ENCODE measurements around the gene SND1. TPM values are rescaled to one million over a fixed set of nuclear protein-coding genes. Genes with fewer than 3 reads are reported as not detected.

Gene SND1
- total and polyA plus RNA-seq, 10 of the 15 experiments (the other 5 are each of a cell fraction or from before 2014, with no cell fraction given) = 52.4 to 270 (median 146) TPM

DNA sequence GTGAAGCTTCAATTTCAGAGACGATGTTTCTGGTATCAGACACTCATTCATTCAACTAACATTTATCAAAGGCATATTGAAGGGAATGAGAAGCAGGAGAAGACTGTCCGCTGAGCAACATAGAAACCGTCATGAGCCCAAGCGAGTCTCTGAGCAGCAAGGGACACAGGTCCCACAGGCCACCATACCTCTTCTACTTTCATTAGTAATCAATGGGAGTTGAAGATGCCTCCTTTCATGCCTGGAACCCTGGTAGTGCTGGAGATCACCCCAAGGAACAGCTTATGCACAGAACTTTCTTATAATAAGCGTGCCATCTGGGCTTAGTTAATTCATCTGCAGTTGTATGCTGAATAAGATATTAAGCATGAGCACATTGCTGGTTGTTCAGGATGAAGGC lies 35.3 kb upstream of the SND1 start:
- DNase-seq (ENCODE audit: low read depth, low spot score) = no peak
- H3K4me1 ChIP-seq (ENCODE audit: control insufficient read depth, insufficient read depth, low read length) = no peaks in the 10 kb centered on the region; the same call in 1 of the 2 replicates
- ChIA-PET RAD21 (ENCODE audit: unreplicated experiment) (no interaction called here), SMC1A (ENCODE audit: uncharacterized antibody, unreplicated experiment) (interaction anchor here (1.0 kb wide), 1 partner anchor 159 kb away, joined by 4 read pairs; no protein-coding TSS in a partner anchor), POLR2A (interaction anchor here (1.0 to 1.6 kb wide), 2 partner anchors 23 to 30 kb away, joined by 3 to 5 read pairs; partner anchors contain the start of gene FSCN3), CTCF (no interaction called here)
- no peak for FAIRE-seq
- no peaks in the 10 kb centered on the region; a peak in 2 of 4 replicates for H3K27me3 ChIP-seq (replicated peaks in 1 of 2; ENCODE audit: control insufficient read depth in 2 of 2, insufficient read depth in 2 of 2, low read length in 1 of 2)
- H3K9ac ChIP-seq (ENCODE audit: control insufficient read depth, insufficient read depth, low read length) = no peak overlapping the region
- no peaks in the 10 kb centered on the region for H3K9me3 ChIP-seq (replicated peaks; ENCODE audit: control insufficient read depth, insufficient read depth, low read length)
- H3K79me2 ChIP-seq (ENCODE audit: control insufficient read depth, insufficient read depth, low read length) = no peaks in the 10 kb centered on the region
- BruUV-seq (replicated peaks) = no TSS peak
- no peaks in the 10 kb centered on the region for H3K36me3 ChIP-seq (ENCODE audit: control insufficient read depth in 2 of 2, insufficient read depth in 2 of 2, low read length in 1 of 2)
- no peak for ATAC-seq
- H3K27ac ChIP-seq (ENCODE audit: control insufficient read depth, insufficient read depth) = no peak overlapping the region
- in situ Hi-C loops (cut with MboI) = no loop called here
- intact Hi-C loops (cut with micrococcal nuclease; ENCODE audit: unreplicated experiment) = no loop called here
- H4K20me1 ChIP-seq (ENCODE audit: control insufficient read depth, insufficient read depth) = no peaks in the 10 kb centered on the region
- H3K4me3 ChIP-seq = no peak overlapping the region
- no peak overlapping the region for H3K4me2 ChIP-seq (ENCODE audit: control insufficient read depth, insufficient read depth)
- H2AFZ ChIP-seq (ENCODE audit: control insufficient read depth, low read depth, low read length) = no peak overlapping the region
- 43% methylated on average over 5 of the region's 5 CpGs for WGBS (ENCODE audit: insufficient coverage, insufficient replicate concordance, low lambda C conversion rate, missing lambda C conversion rate)
- TF ChIP-seq EED (IDR thresholded peaks at IDR 0.05; ENCODE audit: low read depth) (no peak), ZZZ3 (IDR thresholded peaks at IDR 0.05; ENCODE audit: control insufficient read depth, insufficient read length, low read depth) (no peak), MYB (IDR thresholded peaks at IDR 0.05; ENCODE audit: borderline replicate concordance, low read depth, low read length) (no peak), ZNF24 (IDR thresholded peaks at IDR 0.05) (no peak), CEBPB (IDR thresholded peaks at IDR 0.05; ENCODE audit: borderline replicate concordance in 1 of 2, low read depth in 2 of 2, low read length in 2 of 2) (no peak), POU2F2 (IDR thresholded peaks at IDR 0.05; ENCODE audit: borderline replicate concordance, low read depth, low read length) (no peak), SIN3A (IDR thresholded peaks at IDR 0.05; ENCODE audit: low read depth, low read length) (no peak), NRF1 (conservative IDR thresholded peaks at IDR 0.05; ENCODE audit: low read depth, low read length) (no peak), ZNF207 (IDR thresholded peaks at IDR 0.05; ENCODE audit: borderline replicate concordance) (no peak), GATAD2B (conservative IDR thresholded peaks at IDR 0.05; ENCODE audit: low read depth) (no peak), RUNX3 (IDR thresholded peaks at IDR 0.05; ENCODE audit: low read length) (no peak)
- TF ChIP-seq, protein P1, sequence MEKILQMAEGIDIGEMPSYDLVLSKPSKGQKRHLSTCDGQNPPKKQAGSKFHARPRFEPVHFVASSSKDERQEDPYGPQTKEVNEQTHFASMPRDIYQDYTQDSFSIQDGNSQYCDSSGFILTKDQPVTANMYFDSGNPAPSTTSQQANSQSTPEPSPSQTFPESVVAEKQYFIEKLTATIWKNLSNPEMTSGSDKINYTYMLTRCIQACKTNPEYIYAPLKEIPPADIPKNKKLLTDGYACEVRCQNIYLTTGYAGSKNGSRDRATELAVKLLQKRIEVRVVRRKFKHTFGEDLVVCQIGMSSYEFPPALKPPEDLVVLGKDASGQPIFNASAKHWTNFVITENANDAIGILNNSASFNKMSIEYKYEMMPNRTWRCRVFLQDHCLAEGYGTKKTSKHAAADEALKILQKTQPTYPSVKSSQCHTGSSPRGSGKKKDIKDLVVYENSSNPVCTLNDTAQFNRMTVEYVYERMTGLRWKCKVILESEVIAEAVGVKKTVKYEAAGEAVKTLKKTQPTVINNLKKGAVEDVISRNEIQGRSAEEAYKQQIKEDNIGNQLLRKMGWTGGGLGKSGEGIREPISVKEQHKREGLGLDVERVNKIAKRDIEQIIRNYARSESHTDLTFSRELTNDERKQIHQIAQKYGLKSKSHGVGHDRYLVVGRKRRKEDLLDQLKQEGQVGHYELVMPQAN (conservative IDR thresholded peaks at IDR 0.05) = no peak
- TF ChIP-seq, protein P2, sequence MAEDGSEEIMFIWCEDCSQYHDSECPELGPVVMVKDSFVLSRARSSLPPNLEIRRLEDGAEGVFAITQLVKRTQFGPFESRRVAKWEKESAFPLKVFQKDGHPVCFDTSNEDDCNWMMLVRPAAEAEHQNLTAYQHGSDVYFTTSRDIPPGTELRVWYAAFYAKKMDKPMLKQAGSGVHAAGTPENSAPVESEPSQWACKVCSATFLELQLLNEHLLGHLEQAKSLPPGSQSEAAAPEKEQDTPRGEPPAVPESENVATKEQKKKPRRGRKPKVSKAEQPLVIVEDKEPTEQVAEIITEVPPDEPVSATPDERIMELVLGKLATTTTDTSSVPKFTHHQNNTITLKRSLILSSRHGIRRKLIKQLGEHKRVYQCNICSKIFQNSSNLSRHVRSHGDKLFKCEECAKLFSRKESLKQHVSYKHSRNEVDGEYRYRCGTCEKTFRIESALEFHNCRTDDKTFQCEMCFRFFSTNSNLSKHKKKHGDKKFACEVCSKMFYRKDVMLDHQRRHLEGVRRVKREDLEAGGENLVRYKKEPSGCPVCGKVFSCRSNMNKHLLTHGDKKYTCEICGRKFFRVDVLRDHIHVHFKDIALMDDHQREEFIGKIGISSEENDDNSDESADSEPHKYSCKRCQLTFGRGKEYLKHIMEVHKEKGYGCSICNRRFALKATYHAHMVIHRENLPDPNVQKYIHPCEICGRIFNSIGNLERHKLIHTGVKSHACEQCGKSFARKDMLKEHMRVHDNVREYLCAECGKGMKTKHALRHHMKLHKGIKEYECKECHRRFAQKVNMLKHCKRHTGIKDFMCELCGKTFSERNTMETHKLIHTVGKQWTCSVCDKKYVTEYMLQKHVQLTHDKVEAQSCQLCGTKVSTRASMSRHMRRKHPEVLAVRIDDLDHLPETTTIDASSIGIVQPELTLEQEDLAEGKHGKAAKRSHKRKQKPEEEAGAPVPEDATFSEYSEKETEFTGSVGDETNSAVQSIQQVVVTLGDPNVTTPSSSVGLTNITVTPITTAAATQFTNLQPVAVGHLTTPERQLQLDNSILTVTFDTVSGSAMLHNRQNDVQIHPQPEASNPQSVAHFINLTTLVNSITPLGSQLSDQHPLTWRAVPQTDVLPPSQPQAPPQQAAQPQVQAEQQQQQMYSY (CRISPR knock-in tag; IDR thresholded peaks at IDR 0.05) = no peak
- TF ChIP-seq, protein P3, sequence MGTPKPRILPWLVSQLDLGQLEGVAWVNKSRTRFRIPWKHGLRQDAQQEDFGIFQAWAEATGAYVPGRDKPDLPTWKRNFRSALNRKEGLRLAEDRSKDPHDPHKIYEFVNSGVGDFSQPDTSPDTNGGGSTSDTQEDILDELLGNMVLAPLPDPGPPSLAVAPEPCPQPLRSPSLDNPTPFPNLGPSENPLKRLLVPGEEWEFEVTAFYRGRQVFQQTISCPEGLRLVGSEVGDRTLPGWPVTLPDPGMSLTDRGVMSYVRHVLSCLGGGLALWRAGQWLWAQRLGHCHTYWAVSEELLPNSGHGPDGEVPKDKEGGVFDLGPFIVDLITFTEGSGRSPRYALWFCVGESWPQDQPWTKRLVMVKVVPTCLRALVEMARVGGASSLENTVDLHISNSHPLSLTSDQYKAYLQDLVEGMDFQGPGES (IDR thresholded peaks at IDR 0.05) = no peak
- TF ChIP-seq, protein P4, sequence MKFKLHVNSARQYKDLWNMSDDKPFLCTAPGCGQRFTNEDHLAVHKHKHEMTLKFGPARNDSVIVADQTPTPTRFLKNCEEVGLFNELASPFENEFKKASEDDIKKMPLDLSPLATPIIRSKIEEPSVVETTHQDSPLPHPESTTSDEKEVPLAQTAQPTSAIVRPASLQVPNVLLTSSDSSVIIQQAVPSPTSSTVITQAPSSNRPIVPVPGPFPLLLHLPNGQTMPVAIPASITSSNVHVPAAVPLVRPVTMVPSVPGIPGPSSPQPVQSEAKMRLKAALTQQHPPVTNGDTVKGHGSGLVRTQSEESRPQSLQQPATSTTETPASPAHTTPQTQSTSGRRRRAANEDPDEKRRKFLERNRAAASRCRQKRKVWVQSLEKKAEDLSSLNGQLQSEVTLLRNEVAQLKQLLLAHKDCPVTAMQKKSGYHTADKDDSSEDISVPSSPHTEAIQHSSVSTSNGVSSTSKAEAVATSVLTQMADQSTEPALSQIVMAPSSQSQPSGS (IDR thresholded peaks at IDR 0.05; ENCODE audit: low read length) = no peak

Measured in GM12878 (cell line).